ENCODE measurements around the gene MED13L.

DNA sequence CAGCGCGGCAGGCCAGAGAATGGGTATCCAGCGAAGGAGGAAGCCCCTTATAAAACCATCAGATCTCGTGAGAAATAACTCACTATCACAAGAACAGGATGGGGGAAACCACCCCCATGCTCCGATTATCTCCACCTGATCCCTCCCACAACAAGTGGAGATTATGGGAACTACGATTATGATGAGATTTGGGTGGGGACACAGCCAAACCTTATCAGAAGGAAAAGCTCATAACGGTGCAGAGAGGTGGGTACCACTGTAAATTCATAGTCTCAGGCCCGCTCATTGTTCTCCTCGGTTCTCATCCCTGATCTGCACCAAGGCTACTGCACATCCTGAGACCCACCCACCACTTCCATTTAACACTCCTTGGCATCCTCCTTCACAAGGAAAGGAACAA is 326.5 kb downstream of the MED13L start:
- TF ChIP-seq EZH2 (IDR thresholded peaks at IDR 0.05; ENCODE audit: insufficient read depth, poor library complexity, severe bottlenecking) (no peak), EZH2phosphoT487 (IDR thresholded peaks at IDR 0.05; ENCODE audit: insufficient read depth, low read depth) (no peak)
